B cell (primary cell): ENCODE data around the gene N4BP2L2.

Source experiments
- CTCF ChIP-seq: fragments of 200-600 bp; IDR thresholded peaks from one replicate; pipeline ENCODE4 v1.8.0; 2022; ENCODE audit warnings: antibody characterized with exemption, mild to moderate bottlenecking
- EZH2 ChIP-seq: IDR thresholded peaks from 2 replicates; pipeline ENCODE4 v1.6.1; 2012; ENCODE audit warnings: borderline replicate concordance, low read depth, mild to moderate bottlenecking, moderate library complexity, low read length; ENCODE audit not compliant: insufficient read depth, poor library complexity, severe bottlenecking

GRCh38 chr13:32427852-32428580 lies 110.6 kb downstream of the N4BP2L2 start, which contains the start of gene N4BP2L1:
- no peak for TF ChIP-seq CTCF
- TF ChIP-seq EZH2: no peak
